Measurements from ENCODE around the gene STARD5. TPM values are rescaled to one million over a fixed set of nuclear protein-coding genes. Genes with fewer than 3 reads are reported as not detected.

The STARD5 gene
- total RNA-seq, 1 donor from 2014 or later, result 3.4 TPM

GRCh38 chr15:81312790-81313543, 11.0 kb downstream of the STARD5 start:
- peak; percentile 94 for DNase-seq (ENCODE audit: low spot score)

DNA sequence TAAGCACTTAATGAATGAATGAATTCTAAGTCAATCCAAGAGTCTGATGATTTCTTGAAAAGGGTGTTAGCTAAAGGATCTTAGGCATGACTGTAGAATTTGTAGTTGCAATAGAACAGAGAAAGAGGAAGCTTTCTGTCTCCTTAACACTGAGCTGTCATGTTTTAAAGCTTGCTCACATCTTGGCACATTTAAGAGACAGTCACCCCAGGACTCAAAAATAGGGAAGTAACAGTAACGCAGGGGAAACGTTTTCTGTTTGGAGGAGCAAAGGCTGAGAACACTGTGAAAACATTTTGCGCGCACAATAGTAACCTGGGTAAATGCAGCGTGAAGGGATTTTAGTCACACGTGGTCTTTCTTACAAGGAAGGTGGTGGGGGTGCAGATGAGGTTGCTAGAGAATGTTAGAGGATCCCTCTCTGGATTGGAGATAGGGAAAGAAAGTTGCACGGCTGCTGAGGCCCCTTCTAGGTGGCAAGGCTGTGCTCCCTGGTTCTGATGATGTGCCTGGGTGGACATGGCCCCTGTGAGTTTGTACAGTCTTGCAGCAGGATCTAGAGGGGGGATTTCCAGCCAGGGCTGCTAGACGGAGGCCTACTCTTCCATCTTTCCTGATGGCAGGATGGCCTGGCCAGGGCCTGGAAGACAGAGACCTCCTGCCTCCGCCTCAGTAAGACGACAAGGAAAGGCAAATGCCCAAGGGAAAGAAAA, 12.0 kb downstream of the STARD5 start:
- DNase-seq (ENCODE audit: low spot score), result no peak

- DNase-seq (ENCODE audit: low spot score), result no peak
These were observed 13.5 kb downstream of the STARD5 start for GRCh38 chr15:81310480-81310879.

DNA sequence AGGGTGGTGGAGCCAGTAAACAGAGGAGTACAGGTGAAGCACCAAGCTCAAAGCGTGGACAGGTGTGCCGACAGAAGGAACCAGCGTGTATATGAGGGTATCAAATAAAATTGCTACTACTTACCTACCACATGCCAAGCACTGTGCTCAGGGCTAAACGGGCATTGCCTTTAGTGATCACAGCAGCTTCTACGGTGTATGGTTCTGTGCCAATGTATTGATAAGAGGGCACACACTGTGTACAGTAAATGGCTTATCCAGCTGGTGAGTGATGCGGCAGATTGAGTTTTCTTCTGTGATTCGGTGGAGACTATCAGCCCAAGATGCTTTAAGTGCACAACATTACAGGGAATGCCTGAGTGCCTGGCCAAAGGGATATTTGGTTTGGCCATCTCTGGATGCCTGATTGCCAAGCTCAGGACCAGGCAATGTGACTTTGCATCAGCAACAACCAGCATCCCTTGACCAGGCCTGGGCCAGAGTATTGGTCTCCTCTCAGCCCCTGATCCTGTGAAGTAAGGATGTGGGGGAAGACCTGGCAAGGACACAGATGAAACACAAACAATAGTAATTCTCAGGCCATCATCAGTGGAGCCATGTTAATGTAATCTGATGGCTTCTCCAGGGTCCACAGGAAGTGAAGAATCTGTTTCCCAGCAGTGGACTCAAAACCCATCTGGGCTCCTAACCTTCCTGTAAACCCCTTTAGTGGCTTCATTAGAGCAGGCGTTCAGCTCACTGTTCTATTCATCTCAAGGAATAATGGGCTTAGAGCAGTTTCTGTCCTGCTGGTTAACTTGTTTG, 14.1 kb downstream of the STARD5 start:
- DNase-seq (ENCODE audit: low spot score), result no peak

DNA sequence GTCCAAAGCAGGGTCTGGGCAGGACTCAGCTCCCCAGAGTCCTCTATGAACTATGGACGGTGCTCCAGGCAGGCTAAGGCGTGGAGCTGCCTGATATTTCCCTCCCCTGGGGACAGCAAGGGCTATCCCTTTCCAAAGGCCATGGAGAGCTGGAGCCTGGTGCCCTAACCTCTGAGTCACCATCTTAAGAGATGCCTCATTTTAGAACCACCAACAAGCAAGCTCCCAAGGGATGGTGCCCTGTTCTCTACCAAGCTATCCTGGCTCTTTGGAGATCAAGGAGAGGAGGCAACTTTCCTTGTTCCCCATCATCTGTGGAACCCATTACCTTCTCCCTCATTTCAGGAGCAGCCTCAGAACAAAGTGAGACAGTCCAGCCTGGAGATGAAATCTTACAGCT, 15.7 kb downstream of the STARD5 start:
- DNase-seq (ENCODE audit: low spot score), result no peak

- peak; percentile 69 for DNase-seq (ENCODE audit: low spot score)
These were observed 19.7 kb downstream of the STARD5 start for GRCh38 chr15:81304226-81304625.

- peak; percentile 73 for DNase-seq (ENCODE audit: low spot score)
These were observed 20.4 kb downstream of the STARD5 start for GRCh38 chr15:81303244-81304225.

- DNase-seq (ENCODE audit: low spot score), result no peak
These were observed 21.2 kb downstream of the STARD5 start for GRCh38 chr15:81302701-81303109.

DNA sequence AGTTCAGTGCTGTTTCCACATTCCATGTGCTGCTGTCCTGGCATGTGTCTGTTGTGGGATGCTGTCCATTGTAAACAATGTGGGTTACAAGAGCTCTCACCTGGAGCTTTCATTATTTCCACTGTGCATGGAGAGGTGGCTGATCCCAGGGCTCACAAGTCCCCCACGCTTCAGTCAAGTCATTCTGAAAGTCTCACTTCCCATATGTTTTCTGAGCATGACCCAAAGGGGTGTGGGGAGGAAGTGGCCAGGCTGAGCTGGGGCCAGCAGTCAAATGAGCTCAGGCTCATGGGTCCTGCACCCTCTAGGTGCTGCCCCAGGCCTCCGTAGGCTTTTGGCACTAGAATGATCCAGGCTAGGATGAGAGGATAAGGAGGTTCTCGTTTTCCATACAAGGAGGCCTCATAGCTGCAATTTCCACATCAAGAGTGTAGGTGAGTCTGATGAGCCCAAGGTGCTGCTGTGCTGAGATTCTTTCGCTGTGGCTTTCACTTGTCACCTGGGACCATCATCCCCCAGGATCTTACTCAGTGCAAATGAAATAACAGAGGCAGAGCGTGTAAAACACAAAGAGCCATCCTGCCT, 22.0 kb downstream of the STARD5 start:
- DNase-seq (ENCODE audit: low spot score), result peak; percentile 45

DNA sequence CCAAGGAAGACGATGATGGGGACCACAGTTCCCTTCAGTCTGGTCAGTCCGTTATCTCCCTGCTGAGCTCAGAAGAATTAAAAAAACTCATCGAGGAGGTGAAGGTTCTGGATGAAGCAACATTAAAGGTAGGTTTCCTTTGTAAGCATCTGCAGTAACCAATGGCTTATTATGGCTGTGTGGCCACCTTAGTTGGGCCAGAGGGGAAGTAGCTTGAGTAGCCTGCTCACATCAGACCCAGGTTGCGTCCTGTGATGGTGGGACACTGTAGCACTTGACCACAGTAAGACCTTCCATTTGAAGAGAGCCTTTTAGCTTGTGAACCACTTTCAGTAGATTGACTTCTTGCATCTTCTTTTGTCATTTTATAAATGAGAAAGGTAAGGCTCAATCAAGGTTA, 22.6 kb downstream of the STARD5 start:
- no peak for DNase-seq (ENCODE audit: low spot score)

GRCh38 chr15:81299630-81300273, 24.2 kb downstream of the STARD5 start:
- DNase-seq (ENCODE audit: low spot score), result no peak

GRCh38 chr15:81299156-81299555, 24.8 kb downstream of the STARD5 start:
- no peak for DNase-seq (ENCODE audit: low spot score)

DNA sequence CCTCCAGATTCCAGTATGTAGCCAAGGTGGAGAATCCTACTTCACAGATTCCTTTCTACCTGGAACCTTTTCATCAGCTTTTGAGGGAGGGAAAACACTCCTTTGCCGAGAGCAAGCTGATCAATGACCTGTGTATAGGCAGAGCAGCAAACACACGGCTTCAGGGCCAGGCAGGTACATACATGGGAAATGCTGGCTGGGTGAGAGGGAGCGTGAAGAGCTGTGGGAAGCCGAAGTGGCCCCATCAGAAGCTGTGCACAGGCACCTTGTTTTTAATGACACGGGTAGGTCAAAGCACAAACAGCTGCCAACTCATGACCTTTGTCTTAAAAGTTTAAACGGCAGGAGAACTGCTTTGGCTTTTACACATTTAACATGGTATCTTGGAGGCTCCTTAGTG, 25.3 kb downstream of the STARD5 start:
- DNase-seq (ENCODE audit: low spot score), result no peak

GRCh38 chr15:81297603-81298575, 26.1 kb downstream of the STARD5 start:
- no peak for DNase-seq (ENCODE audit: low spot score)

DNA sequence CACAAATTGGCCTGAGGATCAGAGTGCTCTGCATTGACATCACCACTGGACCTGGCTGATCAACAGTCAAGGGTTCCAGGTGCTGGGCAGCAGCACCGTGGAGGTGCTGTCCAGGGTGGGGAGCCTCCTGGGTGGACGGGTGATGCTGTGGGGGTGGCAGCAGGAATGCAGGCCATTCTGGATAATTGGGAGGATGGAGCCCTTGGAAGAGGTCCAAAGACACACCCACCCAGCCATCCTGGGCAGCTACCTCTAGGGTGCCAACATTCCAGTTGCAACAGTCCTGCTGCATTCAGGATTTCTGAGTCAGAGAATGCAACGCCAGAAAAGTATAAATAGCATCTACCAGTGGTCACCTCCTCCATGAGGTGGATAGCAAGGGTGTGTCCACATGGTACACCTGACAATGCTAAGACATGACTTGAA, 26.8 kb downstream of the STARD5 start:
- DNase-seq (ENCODE audit: low spot score), result no peak

GRCh38 chr15:81296673-81297072, 27.3 kb downstream of the STARD5 start:
- peak; percentile 36 for DNase-seq (ENCODE audit: low spot score)

- DNase-seq (ENCODE audit: low spot score), result no peak
These were observed 27.8 kb downstream of the STARD5 start for GRCh38 chr15:81296186-81296585.

- DNase-seq (ENCODE audit: low spot score), result no peak
These were observed 28.3 kb downstream of the STARD5 start for GRCh38 chr15:81295486-81296121.

GRCh38 chr15:81294516-81294880, 29.4 kb downstream of the STARD5 start:
- DNase-seq (ENCODE audit: low spot score), result no peak
